Head of caudate nucleus (tissue), 42 donors: ENCODE measurements around the gene CAMSAP3.

ENCODE experiments used
- DNase-seq, 42 donors: peaks; one replicate each; pipeline versions ENCODE4 v3.0.0 to v3.0.0-alpha.2; 2020 to 2021; ENCODE audit warnings: mixed read lengths in 7 of 42
- intact Hi-C: fragments of 100-400 bp; cut with DNase I; formaldehyde crosslinking; loops from one replicate; pipeline ENCODE4 v1.15.0; 2022

Gene CAMSAP3

GRCh38 chr19:7595466-7596133 is at the start of gene CAMSAP3:
TSS of gene CAMSAP3 (plus strand) at chr19:7595863. CDS start at chr19:7596003, 140 bp downstream.
- DNase-seq, result peak in 40 of 42 donors; percentile 9 to 81 (median 60)
- intact Hi-C loops, result no loop called here

GRCh38 chr19:7545904-7546303 is 49.8 kb upstream of the CAMSAP3 start:
- DNase-seq, result no peak
- intact Hi-C loops, result no loop called here

GRCh38 chr19:7547159-7547558 is 48.5 kb upstream of the CAMSAP3 start:
- no peak for DNase-seq
- intact Hi-C loops, result no loop called here

GRCh38 chr19:7549429-7550148 is 46.1 kb upstream of the CAMSAP3 start:
- intact Hi-C loops, result no loop called here

GRCh38 chr19:7550169-7550770 is 45.4 kb upstream of the CAMSAP3 start:
- DNase-seq, result no peak
- intact Hi-C loops, result no loop called here

More at GRCh38 chr19:7549429-7550148, 46.1 kb upstream of the CAMSAP3 start:
- no peak for DNase-seq

GRCh38 chr19:7550987-7551761 is 44.5 kb upstream of the CAMSAP3 start:
- intact Hi-C loops, result no loop called here
- peak; percentile 65 to 93 (median 80) for DNase-seq

GRCh38 chr19:7552781-7553180 is 42.9 kb upstream of the CAMSAP3 start:
- intact Hi-C loops, result no loop called here
- no peak for DNase-seq

- DNase-seq, result no peak
- intact Hi-C loops, result no loop called here
These were observed 41.1 kb upstream of the CAMSAP3 start for GRCh38 chr19:7554565-7554964.

- no peak for DNase-seq
- intact Hi-C loops, result no loop called here
These were observed 40.4 kb upstream of the CAMSAP3 start for GRCh38 chr19:7554990-7555864.

GRCh38 chr19:7556696-7557315 is 38.9 kb upstream of the CAMSAP3 start:
- no peak for DNase-seq
- intact Hi-C loops, result no loop called here

- intact Hi-C loops, result no loop called here
- DNase-seq, result no peak
These were observed 37.0 kb upstream of the CAMSAP3 start for GRCh38 chr19:7558667-7559066.

- DNase-seq, result no peak
- intact Hi-C loops, result no loop called here
These were observed 36.6 kb upstream of the CAMSAP3 start for GRCh38 chr19:7559102-7559501.

- intact Hi-C loops, result loop anchor here (10.0 kb wide), 1 partner anchor 235 kb away; no protein-coding TSS in a partner anchor
- DNase-seq, result peak in 4 of 42 donors; percentile 10 to 39 (median 18)
These were observed 35.4 kb upstream of the CAMSAP3 start for GRCh38 chr19:7560255-7560654.

GRCh38 chr19:7561325-7561724 is 34.3 kb upstream of the CAMSAP3 start:
- intact Hi-C loops, result loop anchor here (10.0 kb wide), 1 partner anchor 233 kb away; no protein-coding TSS in a partner anchor
- peak in 36 of 42 donors; percentile 13 to 80 (median 58) for DNase-seq

- no peak for DNase-seq
- intact Hi-C loops, result loop anchor here (10.0 kb wide), 1 partner anchor 232 kb away; no protein-coding TSS in a partner anchor
These were observed 32.8 kb upstream of the CAMSAP3 start for GRCh38 chr19:7562646-7563393.

GRCh38 chr19:7564866-7565265 is 30.8 kb upstream of the CAMSAP3 start:
- intact Hi-C loops, result loop anchor here (5.0 to 10.0 kb wide), 2 partner anchors 117 to 230 kb away; partner anchors contain the start of gene TRAPPC5
- no peak for DNase-seq

GRCh38 chr19:7565332-7565731 is 30.3 kb upstream of the CAMSAP3 start:
- no peak for DNase-seq
- intact Hi-C loops, result loop anchor here (5.0 to 10.0 kb wide), 2 partner anchors 117 to 229 kb away; partner anchors contain the start of gene TRAPPC5
